VCaP (cell line): Measurements from ENCODE around the gene TMEM170B.

ENCODE experiments used
- H3K27ac ChIP-seq: fragments of 450-650 bp; 2 replicates; pipeline ENCODE4 v1.5.1; 2017
- CTCF ChIP-seq: fragments of 450-650 bp; conservative IDR thresholded peaks from 2 replicates; pipeline ENCODE4 v1.5.1; 2017; ENCODE audit warnings: mild to moderate bottlenecking, moderate library complexity

Gene TMEM170B

DNA sequence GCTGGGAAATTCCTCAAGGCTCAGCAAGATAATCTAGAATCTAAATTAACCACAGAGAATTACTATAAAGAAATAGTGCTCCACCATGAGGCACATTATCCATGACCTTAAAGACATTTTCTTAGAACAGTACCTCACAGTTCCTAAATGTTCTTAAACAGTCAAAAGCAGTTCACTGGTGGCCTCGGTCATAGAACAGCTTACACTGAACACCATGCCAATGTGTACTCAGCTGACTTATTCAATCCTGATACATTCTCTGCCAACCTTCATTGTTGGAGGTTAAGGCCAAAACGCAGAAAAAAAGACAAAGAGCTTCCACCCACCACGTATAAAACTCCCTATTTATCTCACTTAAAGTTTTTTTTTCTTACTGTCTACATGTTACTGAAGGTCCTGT, 21.8 kb upstream of the TMEM170B start:
- H3K27ac ChIP-seq, result no peak overlapping the region
- no peak for TF ChIP-seq CTCF

- TF ChIP-seq CTCF, result no peak
- no peak overlapping the region for H3K27ac ChIP-seq
These were observed 14.5 kb upstream of the TMEM170B start for GRCh38 chr6:11522812-11523605.

- H3K27ac ChIP-seq, result no peak overlapping the region
- TF ChIP-seq CTCF, result no peak
These were observed 11.9 kb upstream of the TMEM170B start for GRCh38 chr6:11525468-11526155.

GRCh38 chr6:11526156-11526505, 11.4 kb upstream of the TMEM170B start:
- no peak for TF ChIP-seq CTCF
- no peak overlapping the region for H3K27ac ChIP-seq

GRCh38 chr6:11527274-11527870, 10.2 kb upstream of the TMEM170B start:
- no peak for TF ChIP-seq CTCF

GRCh38 chr6:11528996-11529395, 8.6 kb upstream of the TMEM170B start:
- no peak for TF ChIP-seq CTCF
- H3K27ac ChIP-seq, result no peak overlapping the region

More at GRCh38 chr6:11527274-11527870, 10.2 kb upstream of the TMEM170B start:
- H3K27ac ChIP-seq, result no peak overlapping the region

GRCh38 chr6:11532097-11532496, 5.5 kb upstream of the TMEM170B start:
- TF ChIP-seq CTCF, result no peak
- H3K27ac ChIP-seq, result no peak overlapping the region
